Measurements from ENCODE around the gene PLCB1. TPM values are rescaled to one million over a fixed set of nuclear protein-coding genes. Genes with fewer than 3 reads are reported as not detected.

PLCB1 gene
- total RNA-seq, 1 experiment from 2014 or later = not detected

DNA sequence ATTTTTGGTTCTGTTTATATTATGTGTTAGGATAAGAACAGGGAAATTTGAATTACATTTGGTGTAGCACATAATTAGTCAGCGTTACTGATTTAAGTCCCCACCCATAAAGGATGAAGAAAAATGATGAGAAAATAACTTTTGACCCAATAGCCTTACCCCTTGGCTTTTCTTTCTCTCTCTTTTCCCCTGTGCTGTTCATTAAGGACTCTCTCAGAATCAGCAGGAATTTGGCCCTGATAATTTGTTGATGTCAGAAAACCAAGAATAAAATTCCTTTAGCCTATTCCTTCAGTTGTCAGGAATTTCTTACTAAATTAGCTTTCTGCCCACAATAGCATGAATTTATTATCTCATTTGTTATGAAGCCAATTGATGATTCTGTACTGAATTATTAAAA is 18.5 kb downstream of the PLCB1 start:
- ChIA-PET POLR2A (ENCODE audit: unreplicated experiment) (no interaction called here), CTCF (no interaction called here)
- H3K4me2 ChIP-seq = no peak overlapping the region

DNA sequence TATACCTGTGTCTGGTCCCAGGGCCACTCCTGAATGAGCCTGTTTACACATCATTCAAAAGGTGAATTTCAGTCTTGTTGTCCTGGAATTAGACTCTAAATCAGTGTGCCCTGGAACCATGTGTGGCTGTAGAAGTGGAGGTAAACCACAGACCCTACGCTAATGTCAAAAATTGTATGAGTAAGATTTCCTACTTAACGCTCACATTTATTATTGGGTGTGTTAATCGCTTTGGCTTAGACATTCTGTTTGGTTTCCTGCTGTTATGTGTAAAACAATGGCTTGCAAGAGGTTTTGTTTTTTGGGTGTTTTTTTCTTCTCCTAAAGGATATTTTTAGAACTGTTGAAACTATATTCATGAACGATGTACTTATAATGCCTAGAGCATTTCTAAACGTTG is 19.3 kb downstream of the PLCB1 start:
- Histone ChIP-seq H3K4me1 (replicated peaks; ENCODE audit: insufficient read depth) (no peaks in the 10 kb centered on the region; the same call in 1 of the 2 replicates), H4K20me1 (ENCODE audit: insufficient read depth) (no peaks in the 10 kb centered on the region), H3K79me2 (ENCODE audit: low read depth) (no peaks in the 10 kb centered on the region), H3K36me3 (ENCODE audit: low read depth) (no peaks in the 10 kb centered on the region), H3K9me3 (ENCODE audit: insufficient read depth, low read depth) (no peaks in the 10 kb centered on the region; the same call in 1 of the 2 replicates), H3K9me2 (ENCODE audit: insufficient read depth) (no peaks in the 10 kb centered on the region), H3F3A (ENCODE audit: insufficient read depth, low read depth) (peaks cover 6% of the 10 kb centered on the region; the same call in 1 of the 2 replicates), H3K27me3 (ENCODE audit: insufficient read depth, low read depth) (no peaks in the 10 kb centered on the region), H3K4me3 (no peak overlapping the region), H2AFZ (no peak overlapping the region), H3K4me2 (no peak overlapping the region), H3K27ac (no peak overlapping the region)
- no TSS peak for BruUV-seq (replicated peaks)
- TF ChIP-seq EZH2 (IDR thresholded peaks at IDR 0.05; ENCODE audit: low read depth) (no peak), CTCF (conservative IDR thresholded peaks at IDR 0.05) (no peak)
- CTCF ChIA-PET = no interaction called here
- DNase-seq = no peak
- intact Hi-C loops (cut with micrococcal nuclease; ENCODE audit: unreplicated experiment) = no loop called here
- POLR2A ChIA-PET (ENCODE audit: unreplicated experiment) = no interaction called here

More for the DNA sequence above, 18.5 kb downstream of the PLCB1 start:
- no peaks in the 10 kb centered on the region for H4K20me1 ChIP-seq (ENCODE audit: insufficient read depth)
- H3K4me3 ChIP-seq = no peak overlapping the region
- no peak for TF ChIP-seq CTCF (conservative IDR thresholded peaks at IDR 0.05)
- no peak for TF ChIP-seq EZH2 (IDR thresholded peaks at IDR 0.05; ENCODE audit: low read depth)
- H3K9me2 ChIP-seq (ENCODE audit: insufficient read depth) = no peaks in the 10 kb centered on the region
- 0 out of 2 replicates have a peak, but pooled peaks cover 4% of the 10 kb centered on the region for H3F3A ChIP-seq (ENCODE audit: insufficient read depth, low read depth)
- no TSS peak for BruUV-seq (replicated peaks)
- no peaks in the 10 kb centered on the region for H3K27me3 ChIP-seq (ENCODE audit: insufficient read depth, low read depth)
- intact Hi-C loops (cut with micrococcal nuclease; ENCODE audit: unreplicated experiment) = no loop called here
- H3K79me2 ChIP-seq (ENCODE audit: low read depth) = no peaks in the 10 kb centered on the region
- H3K36me3 ChIP-seq (ENCODE audit: low read depth) = no peaks in the 10 kb centered on the region
- no peak for DNase-seq
- no peak overlapping the region for H3K27ac ChIP-seq
- H3K9me3 ChIP-seq (ENCODE audit: insufficient read depth, low read depth) = no peaks in the 10 kb centered on the region; the same call in 1 of the 2 replicates
- H2AFZ ChIP-seq = no peak overlapping the region
- H3K4me1 ChIP-seq (replicated peaks; ENCODE audit: insufficient read depth) = no peaks in the 10 kb centered on the region

- Histone ChIP-seq H3K4me2 (no peak overlapping the region), H3F3A (ENCODE audit: insufficient read depth, low read depth) (peaks cover 7% of the 10 kb centered on the region; the same call in 1 of the 2 replicates), H3K9me2 (ENCODE audit: insufficient read depth) (no peaks in the 10 kb centered on the region), H3K4me3 (no peak overlapping the region), H3K36me3 (ENCODE audit: low read depth) (no peaks in the 10 kb centered on the region), H3K9me3 (ENCODE audit: insufficient read depth, low read depth) (no peaks in the 10 kb centered on the region; the same call in 1 of the 2 replicates), H3K27ac (no peak overlapping the region), H3K79me2 (ENCODE audit: low read depth) (no peaks in the 10 kb centered on the region), H4K20me1 (ENCODE audit: insufficient read depth) (no peaks in the 10 kb centered on the region), H3K27me3 (ENCODE audit: insufficient read depth, low read depth) (no peaks in the 10 kb centered on the region), H2AFZ (no peak overlapping the region), H3K4me1 (replicated peaks; ENCODE audit: insufficient read depth) (no peaks in the 10 kb centered on the region; the same call in 1 of the 2 replicates)
- TF ChIP-seq CTCF (conservative IDR thresholded peaks at IDR 0.05) (no peak), EZH2 (IDR thresholded peaks at IDR 0.05; ENCODE audit: low read depth) (no peak)
- ChIA-PET POLR2A (ENCODE audit: unreplicated experiment) (no interaction called here), CTCF (no interaction called here)
- no TSS peak for BruUV-seq (replicated peaks)
- intact Hi-C loops (cut with micrococcal nuclease; ENCODE audit: unreplicated experiment) = no loop called here
- no peak for DNase-seq
Observed at GRCh38 chr20:8152183-8152582, 20.1 kb downstream of the PLCB1 start.

Measured in PC-9 (cell line).